AG04450 (cell line): ENCODE data around the gene FNDC11. TPM values are rescaled to one million over a fixed set of nuclear protein-coding genes. Genes with fewer than 3 reads are reported as not detected.
A peak's percentile ranks its signal among the peaks of the same experiment; 100 is the strongest.

Experiments used
- CTCF ChIA-PET: fragments of 300-600, 350-600 bp; formaldehyde crosslinking; extraction: SDS; loops from one replicate; lab custom pipeline; 2022; ENCODE audit warnings: antibody characterized with exemption, inconsistent platforms; lab: Charles Lee
- POLR2A ChIA-PET: fragments of 350-600 bp; formaldehyde crosslinking; extraction: SDS; loops from one replicate; lab custom pipeline; 2021; ENCODE audit warnings: antibody characterized with exemption, inconsistent platforms; lab: Yijun Ruan, JAX
- DNase-seq: peaks from one replicate; pipeline ENCODE4 v3.0.0-alpha.2; 2011; ENCODE audit warnings: low read depth, low spot score
- H3K27ac ChIP-seq: one replicate; pipeline ENCODE4 v1.5.1; 2012; ENCODE audit warnings: low read depth, low read length, control low read depth
- H3K27me3 ChIP-seq: one replicate; pipeline ENCODE4 v1.6.0; 2012; ENCODE audit warnings: low read length; ENCODE audit not compliant: control insufficient read depth, insufficient read depth
- H3K4me3 ChIP-seq: 2 replicates; pipeline ENCODE4 v1.5.1; 2011; ENCODE audit warnings: mild to moderate bottlenecking, low read depth, low read length, control low read depth
- H3K9me3 ChIP-seq: 2 replicates; pipeline ENCODE4 v1.5.1; 2012; ENCODE audit warnings: low read length; ENCODE audit not compliant: control insufficient read depth, insufficient read depth
- CTCF ChIP-seq: IDR thresholded peaks from 2 replicates; pipeline ENCODE4 v1.5.1; 2011; ENCODE audit warnings: low read depth, low read length, control low read depth, inconsistent platforms
- polyA plus RNA-seq: library from polyadenylated mRNA; depleted of rRNA; stranded (reverse); fragments of >200 nt; gene quantifications from 2 replicates; pipeline ENCODE4 v1.2.3, GENCODE V29; 2011

FNDC11 gene
- polyA plus RNA-seq, 1 experiment, result 0.64 TPM

- ChIA-PET POLR2A (interaction anchor here (1.4 to 1.6 kb wide), 3 partner anchors 10 to 54 kb away, joined by 5 to 13 read pairs (median 5); partner anchors contain the start of genes GMEB2 and PPDPF), CTCF (interaction anchor here (1.9 kb wide), 1 partner anchor 35 kb away, joined by 5 read pairs; the partner anchor contains the start of gene PTK6)
- no peaks in the 10 kb centered on the region; the same call in 1 of the 2 replicates for H3K9me3 ChIP-seq
- H3K4me3 ChIP-seq, result peak overlapping the region; percentile 85
- no peak overlapping the region for H3K27ac ChIP-seq
- DNase-seq, result no peak
- TF ChIP-seq CTCF, result peak; percentile 18
- H3K27me3 ChIP-seq, result no peaks in the 10 kb centered on the region
These were observed 19.1 kb downstream of the FNDC11 start for GRCh38 chr20:63572788-63573646.

- Histone ChIP-seq H3K27me3 (no peaks in the 10 kb centered on the region), H3K9me3 (no peaks in the 10 kb centered on the region; the same call in 1 of the 2 replicates), H3K27ac (peak overlapping the region; percentile 21), H3K4me3 (peak overlapping the region; percentile 85)
- ChIA-PET CTCF (interaction anchor here (1.9 kb wide), 1 partner anchor 36 kb away, joined by 5 read pairs; the partner anchor contains the start of gene PTK6), POLR2A (interaction anchor here (1.4 to 1.6 kb wide), 3 partner anchors 9 to 53 kb away, joined by 5 to 13 read pairs (median 5); partner anchors contain the start of genes GMEB2 and PPDPF)
- DNase-seq, result no peak
- TF ChIP-seq CTCF, result no peak
These were observed 19.7 kb downstream of the FNDC11 start for GRCh38 chr20:63573647-63574131.

- peak within 1 kb of the TSS; percentile 21 for H3K27ac ChIP-seq
- ChIA-PET CTCF (interaction anchor here (0.7 to 1.9 kb wide), 2 partner anchors 36 to 212 kb away, joined by 3 to 5 read pairs; partner anchors contain the start of gene PTK6), POLR2A (interaction anchor here (1.4 to 1.6 kb wide), 3 partner anchors 9 to 54 kb away, joined by 5 to 13 read pairs (median 5); partner anchors contain the start of genes GMEB2 and PPDPF)
- no peaks in the 10 kb centered on the region for H3K27me3 ChIP-seq
- no peak for DNase-seq
- peak within 1 kb of the TSS; percentile 85 for H3K4me3 ChIP-seq
- TF ChIP-seq CTCF, result no peak
- H3K9me3 ChIP-seq, result no peaks in the 10 kb centered on the region; the same call in 1 of the 2 replicates
These were observed 20.3 kb downstream of the FNDC11 start, which contains the start of gene HELZ2 for GRCh38 chr20:63574156-63574828. Gene HELZ2 (minus strand): TSS chr20:63574239. CDS start chr20:63572385, 1,854 bp downstream.

GRCh38 chr20:63574829-63575743, 21.1 kb downstream of the FNDC11 start:
- no peaks in the 10 kb centered on the region; the same call in 1 of the 2 replicates for H3K9me3 ChIP-seq
- H3K27me3 ChIP-seq, result no peaks in the 10 kb centered on the region
- ChIA-PET CTCF (interaction anchor here (0.7 kb wide), 1 partner anchor 211 kb away, joined by 3 read pairs; no protein-coding TSS in a partner anchor), POLR2A (interaction anchor here (1.6 kb wide), 1 partner anchor 52 kb away, joined by 5 read pairs; the partner anchor contains the start of gene GMEB2)
- peak overlapping the region; percentile 31 for H3K27ac ChIP-seq
- no peak for TF ChIP-seq CTCF
- H3K4me3 ChIP-seq, result no peak overlapping the region
- no peak for DNase-seq
